Measurements from ENCODE around the gene LAMC2. TPM values are rescaled to one million over a fixed set of nuclear protein-coding genes. Genes with fewer than 3 reads are reported as not detected.

LAMC2 gene
- total RNA-seq, 1 donor from 2014 or later = 13.8 TPM

GRCh38 chr1:183247484-183247883, 61.4 kb downstream of the LAMC2 start:
- peaks cover 48% of the 10 kb centered on the region for H3K4me1 Mint-ChIP-seq (ENCODE audit: low read depth)
- H3K27ac Mint-ChIP-seq (ENCODE audit: unreplicated experiment) = no peak overlapping the region
- peaks cover 12% of the 10 kb centered on the region for H3K9me3 Mint-ChIP-seq (ENCODE audit: low read depth)
- H3K27me3 Mint-ChIP-seq (ENCODE audit: low read depth) = no peaks in the 10 kb centered on the region
- peaks cover 7% of the 10 kb centered on the region for H3K36me3 Mint-ChIP-seq (ENCODE audit: low read depth)
- H3K4me3 Mint-ChIP-seq (ENCODE audit: unreplicated experiment) = no peak overlapping the region
- no peak for TF ChIP-seq CTCF (IDR thresholded peaks at IDR 0.05)
- no peak for DNase-seq (ENCODE audit: low spot score)

- H3K4me3 Mint-ChIP-seq (ENCODE audit: unreplicated experiment) = no peak overlapping the region
- H3K4me1 Mint-ChIP-seq (ENCODE audit: low read depth) = peaks cover 43% of the 10 kb centered on the region
- H3K9me3 Mint-ChIP-seq (ENCODE audit: low read depth) = peaks cover 12% of the 10 kb centered on the region
- no peak overlapping the region for H3K27ac Mint-ChIP-seq (ENCODE audit: unreplicated experiment)
- no peaks in the 10 kb centered on the region for H3K27me3 Mint-ChIP-seq (ENCODE audit: low read depth)
- peaks cover 7% of the 10 kb centered on the region for H3K36me3 Mint-ChIP-seq (ENCODE audit: low read depth)
- no peak for DNase-seq (ENCODE audit: low spot score)
- no peak for TF ChIP-seq CTCF (IDR thresholded peaks at IDR 0.05)
Measured at GRCh38 chr1:183247931-183248330, 61.9 kb downstream of the LAMC2 start.

GRCh38 chr1:183248989-183249691, 63.1 kb downstream of the LAMC2 start:
- Mint-ChIP-seq H3K27ac (ENCODE audit: unreplicated experiment) (peak overlapping the region; percentile 61), H3K4me3 (ENCODE audit: unreplicated experiment) (no peak overlapping the region), H3K27me3 (ENCODE audit: low read depth) (no peaks in the 10 kb centered on the region), H3K9me3 (ENCODE audit: low read depth) (peaks cover 12% of the 10 kb centered on the region), H3K4me1 (ENCODE audit: low read depth) (peaks cover 34% of the 10 kb centered on the region), H3K36me3 (ENCODE audit: low read depth) (peaks cover 7% of the 10 kb centered on the region)
- DNase-seq (ENCODE audit: low spot score) = no peak
- no peak for TF ChIP-seq CTCF (IDR thresholded peaks at IDR 0.05)

GRCh38 chr1:183249941-183250452, 63.9 kb downstream of the LAMC2 start:
- Mint-ChIP-seq H3K36me3 (ENCODE audit: low read depth) (peaks cover 8% of the 10 kb centered on the region), H3K4me3 (ENCODE audit: unreplicated experiment) (no peak overlapping the region), H3K27ac (ENCODE audit: unreplicated experiment) (no peak overlapping the region), H3K9me3 (ENCODE audit: low read depth) (peaks cover 18% of the 10 kb centered on the region), H3K4me1 (ENCODE audit: low read depth) (peaks cover 25% of the 10 kb centered on the region), H3K27me3 (ENCODE audit: low read depth) (no peaks in the 10 kb centered on the region)
- no peak for TF ChIP-seq CTCF (IDR thresholded peaks at IDR 0.05)
- DNase-seq (ENCODE audit: low spot score) = no peak

DNA sequence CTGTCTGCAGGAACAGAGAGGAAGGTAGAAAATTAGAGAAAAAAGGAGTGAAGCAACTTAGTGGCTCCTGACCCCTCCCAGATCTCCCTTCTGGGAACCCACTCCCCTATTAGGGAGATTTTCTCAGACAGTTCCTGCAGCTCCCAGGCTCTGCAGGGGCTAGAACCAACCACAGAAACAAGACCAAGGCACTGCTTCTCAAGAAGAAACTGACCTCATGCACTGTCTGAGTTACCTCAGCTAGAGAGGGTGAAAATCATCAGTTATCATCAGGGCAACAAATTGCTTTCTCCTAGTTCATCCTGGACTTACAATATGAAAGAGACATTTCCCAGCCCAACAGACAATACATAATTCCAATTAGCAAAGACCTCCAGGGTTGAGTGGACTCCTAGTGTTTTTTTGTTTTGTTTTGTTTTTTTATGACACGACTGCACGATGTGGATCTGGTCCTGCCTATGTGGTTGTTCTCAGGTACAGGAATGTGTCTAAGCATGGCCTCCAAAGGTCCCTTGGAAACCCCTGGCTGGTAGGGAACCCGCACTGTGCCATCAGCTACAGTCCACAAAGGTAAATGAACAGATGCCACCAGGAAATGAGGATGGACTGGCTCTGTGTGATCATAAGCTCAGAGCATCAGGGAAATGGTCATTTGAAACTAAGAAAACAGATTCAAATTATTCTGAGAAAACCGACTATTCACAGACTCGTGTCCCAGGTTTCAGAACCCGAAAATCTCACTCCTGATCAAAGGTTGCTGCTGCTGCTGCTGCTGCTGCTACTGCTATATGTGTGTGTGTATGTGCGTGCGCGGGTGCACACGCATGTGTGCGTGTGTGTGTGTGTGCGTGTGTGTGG, 65.3 kb downstream of the LAMC2 start:
- no peak for TF ChIP-seq CTCF (IDR thresholded peaks at IDR 0.05)
- Mint-ChIP-seq H3K36me3 (ENCODE audit: low read depth) (peaks cover 8% of the 10 kb centered on the region), H3K9me3 (ENCODE audit: low read depth) (peaks cover 22% of the 10 kb centered on the region), H3K4me1 (ENCODE audit: low read depth) (peaks cover 19% of the 10 kb centered on the region), H3K27ac (ENCODE audit: unreplicated experiment) (no peak overlapping the region), H3K4me3 (ENCODE audit: unreplicated experiment) (no peak overlapping the region), H3K27me3 (ENCODE audit: low read depth) (no peaks in the 10 kb centered on the region)
- no peak for DNase-seq (ENCODE audit: low spot score)
